Neural cell (in vitro differentiated cells): ENCODE data around the gene DOHH.

Experiments used
- EP300 ChIP-seq: fragments of 450-650 bp; conservative IDR thresholded peaks from 2 replicates; pipeline ENCODE4 v1.6.1; 2014; ENCODE audit warnings: antibody characterized with exemption, mild to moderate bottlenecking, moderate library complexity; ENCODE audit not compliant: poor library complexity, severe bottlenecking
- POLR2AphosphoS5 ChIP-seq: IDR thresholded peaks from 2 replicates; pipeline ENCODE4 v1.6.1; 2012
- RAD21 ChIP-seq: fragments of 450-650 bp; conservative IDR thresholded peaks from 2 replicates; pipeline ENCODE4 v1.6.1; 2014; ENCODE audit warnings: antibody characterized with exemption, mild to moderate bottlenecking, moderate library complexity
- TF ChIP-seq, protein P1 (sequence below): fragments of 450-650 bp; IDR thresholded peaks from 2 replicates; pipeline ENCODE4 v1.5.1; 2014; ENCODE audit warnings: antibody characterized with exemption, mild to moderate bottlenecking, moderate library complexity; ENCODE audit not compliant: poor library complexity, severe bottlenecking

GRCh38 chr19:3441089-3441985, 59.1 kb downstream of the DOHH start:
- TF ChIP-seq, protein P1, sequence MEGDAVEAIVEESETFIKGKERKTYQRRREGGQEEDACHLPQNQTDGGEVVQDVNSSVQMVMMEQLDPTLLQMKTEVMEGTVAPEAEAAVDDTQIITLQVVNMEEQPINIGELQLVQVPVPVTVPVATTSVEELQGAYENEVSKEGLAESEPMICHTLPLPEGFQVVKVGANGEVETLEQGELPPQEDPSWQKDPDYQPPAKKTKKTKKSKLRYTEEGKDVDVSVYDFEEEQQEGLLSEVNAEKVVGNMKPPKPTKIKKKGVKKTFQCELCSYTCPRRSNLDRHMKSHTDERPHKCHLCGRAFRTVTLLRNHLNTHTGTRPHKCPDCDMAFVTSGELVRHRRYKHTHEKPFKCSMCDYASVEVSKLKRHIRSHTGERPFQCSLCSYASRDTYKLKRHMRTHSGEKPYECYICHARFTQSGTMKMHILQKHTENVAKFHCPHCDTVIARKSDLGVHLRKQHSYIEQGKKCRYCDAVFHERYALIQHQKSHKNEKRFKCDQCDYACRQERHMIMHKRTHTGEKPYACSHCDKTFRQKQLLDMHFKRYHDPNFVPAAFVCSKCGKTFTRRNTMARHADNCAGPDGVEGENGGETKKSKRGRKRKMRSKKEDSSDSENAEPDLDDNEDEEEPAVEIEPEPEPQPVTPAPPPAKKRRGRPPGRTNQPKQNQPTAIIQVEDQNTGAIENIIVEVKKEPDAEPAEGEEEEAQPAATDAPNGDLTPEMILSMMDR: no peak
- TF ChIP-seq EP300 (no peak), RAD21 (no peak), POLR2AphosphoS5 (no peak)
